SK-N-SH treated with all-trans-retinoic acid at 6 μM for 48 hours (cell line): ENCODE results near the gene BIN2.

Experiments used
- ATAC-seq: fragments of 200-7000 bp; cut with Tn5 transposase; 3 replicates; pipeline ENCODE4 v1.9.1; 2020; ENCODE audit warnings: mild to moderate bottlenecking, moderate library complexity
- ARNTL ChIP-seq: fragments of 450-650 bp; formaldehyde crosslinking; IDR thresholded peaks from 2 replicates; pipeline ENCODE4 v1.5.0; 2020; ENCODE audit warnings: low read depth, mild to moderate bottlenecking, moderate library complexity, borderline replicate concordance
- CREB5 ChIP-seq: fragments of 250-450 bp; sonication (Bioruptor Pico); IDR thresholded peaks from 2 replicates; pipeline ENCODE4 v1.5.1; 2020; ENCODE audit warnings: low read depth, mild to moderate bottlenecking, moderate library complexity
- CSDC2 ChIP-seq: fragments of 250-450 bp; sonication (Bioruptor Pico); IDR thresholded peaks from 2 replicates; pipeline ENCODE4 v1.5.0; 2020; ENCODE audit warnings: mild to moderate bottlenecking, moderate library complexity
- CSRNP3 ChIP-seq: fragments of 250-450 bp; sonication (Bioruptor Pico); IDR thresholded peaks from 2 replicates; pipeline ENCODE4 v1.5.1; 2021; ENCODE audit warnings: mild to moderate bottlenecking, moderate library complexity
- ESRRG ChIP-seq: fragments of 250-450 bp; sonication (Bioruptor Pico); IDR thresholded peaks from 2 replicates; pipeline ENCODE4 v1.6.1; 2021; ENCODE audit warnings: mild to moderate bottlenecking
- GLIS3 ChIP-seq: fragments of 250-450 bp; sonication (Bioruptor Pico); IDR thresholded peaks from 2 replicates; pipeline ENCODE4 v1.5.0; 2020; ENCODE audit warnings: mild to moderate bottlenecking, moderate library complexity
- ISL1 ChIP-seq: fragments of 250-450 bp; sonication (Bioruptor Pico); IDR thresholded peaks from 2 replicates; pipeline ENCODE4 v2.1.2; 2022; ENCODE audit warnings: mild to moderate bottlenecking, moderate library complexity
- PATZ1 ChIP-seq: fragments of 250-450 bp; sonication (Bioruptor Pico); IDR thresholded peaks from 2 replicates; pipeline ENCODE4 v1.8.0; 2020; ENCODE audit warnings: mild to moderate bottlenecking, moderate library complexity, borderline replicate concordance
- POU6F1 ChIP-seq: fragments of 250-450 bp; sonication (Bioruptor Pico); IDR thresholded peaks from 2 replicates; pipeline ENCODE4 v1.8.0; 2021; ENCODE audit warnings: low read depth, mild to moderate bottlenecking, moderate library complexity, borderline replicate concordance
- PPARA ChIP-seq: fragments of 250-450 bp; sonication (Bioruptor Pico); IDR thresholded peaks from 2 replicates; pipeline ENCODE4 v1.5.0; 2020; ENCODE audit warnings: mild to moderate bottlenecking, borderline replicate concordance
- RARB ChIP-seq: fragments of 250-450 bp; sonication (Bioruptor Pico); IDR thresholded peaks from 2 replicates; pipeline ENCODE4 v1.8.0; 2021; ENCODE audit warnings: mild to moderate bottlenecking, moderate library complexity
- SNAI2 ChIP-seq: fragments of 250-450 bp; sonication (Bioruptor Pico); IDR thresholded peaks from 2 replicates; pipeline ENCODE4 v1.5.0; 2020; ENCODE audit warnings: mild to moderate bottlenecking, moderate library complexity
- TCF4 ChIP-seq: fragments of 250-450 bp; sonication (Bioruptor Pico); IDR thresholded peaks from 2 replicates; pipeline ENCODE4 v1.8.0; 2021; ENCODE audit warnings: mild to moderate bottlenecking, moderate library complexity, borderline replicate concordance
- TOX ChIP-seq: fragments of 250-450 bp; sonication (Bioruptor Pico); IDR thresholded peaks from 2 replicates; pipeline ENCODE4 v1.8.0; 2021; ENCODE audit warnings: mild to moderate bottlenecking, moderate library complexity, borderline replicate concordance
- ZC3H10 ChIP-seq: fragments of 250-450 bp; sonication (Bioruptor Pico); IDR thresholded peaks from 2 replicates; pipeline ENCODE4 v1.5.1; 2021; ENCODE audit warnings: mild to moderate bottlenecking, moderate library complexity
- ZFP3 ChIP-seq: fragments of 250-450 bp; sonication (Bioruptor Pico); IDR thresholded peaks from 2 replicates; pipeline ENCODE4 v1.5.0; 2020; ENCODE audit warnings: mild to moderate bottlenecking, moderate library complexity
- ZNF565 ChIP-seq: fragments of 450-650 bp; formaldehyde crosslinking; conservative IDR thresholded peaks from 2 replicates; pipeline ENCODE4 v1.5.0; 2020; ENCODE audit warnings: low read depth, mild to moderate bottlenecking, moderate library complexity
- ZNF70 ChIP-seq: fragments of 450-650 bp; formaldehyde crosslinking; IDR thresholded peaks from 2 replicates; pipeline ENCODE4 v1.5.0; 2020; ENCODE audit warnings: mild to moderate bottlenecking, moderate library complexity
- ZNF8 ChIP-seq: fragments of 450-650 bp; formaldehyde crosslinking; IDR thresholded peaks from 2 replicates; pipeline ENCODE4 v1.5.0; 2020; ENCODE audit warnings: mild to moderate bottlenecking, moderate library complexity

BIN2 gene

GRCh38 chr12:51368640-51369517 lies 44.9 kb upstream of the BIN2 start:
- no peak for TF ChIP-seq ESRRG (CRISPR knock-in tag)
- TF ChIP-seq TCF4 (CRISPR knock-in tag) = no peak
- no peak for TF ChIP-seq POU6F1 (CRISPR knock-in tag)
- no peak for TF ChIP-seq PPARA (CRISPR knock-in tag)
- TF ChIP-seq RARB (CRISPR knock-in tag) = no peak
- no peak for TF ChIP-seq ARNTL (CRISPR knock-in tag)
- no peak for TF ChIP-seq GLIS3 (CRISPR knock-in tag)
- no peak for TF ChIP-seq PATZ1 (CRISPR knock-in tag)
- no peak for TF ChIP-seq ZC3H10 (CRISPR knock-in tag)
- TF ChIP-seq ZNF70 (CRISPR knock-in tag) = no peak
- no peak for TF ChIP-seq ISL1 (CRISPR knock-in tag)
- no peak for TF ChIP-seq ZNF8
- TF ChIP-seq CSRNP3 (CRISPR knock-in tag) = no peak
- TF ChIP-seq TOX (CRISPR knock-in tag) = no peak
- no peak for TF ChIP-seq SNAI2 (CRISPR knock-in tag)
- no peak for ATAC-seq

GRCh38 chr12:51365276-51365675 lies 41.3 kb upstream of the BIN2 start:
- no peak for ATAC-seq
- TF ChIP-seq ISL1 (CRISPR knock-in tag) = no peak
- TF ChIP-seq PATZ1 (CRISPR knock-in tag) = no peak
- no peak for TF ChIP-seq ZFP3 (CRISPR knock-in tag)
- TF ChIP-seq CSDC2 = no peak
- TF ChIP-seq ZC3H10 (CRISPR knock-in tag) = no peak
- TF ChIP-seq PPARA (CRISPR knock-in tag) = no peak
- no peak for TF ChIP-seq RARB (CRISPR knock-in tag)
- TF ChIP-seq POU6F1 (CRISPR knock-in tag) = no peak
- TF ChIP-seq GLIS3 (CRISPR knock-in tag) = no peak
- no peak for TF ChIP-seq ZNF70 (CRISPR knock-in tag)
- no peak for TF ChIP-seq ARNTL (CRISPR knock-in tag)
- no peak for TF ChIP-seq SNAI2 (CRISPR knock-in tag)
- TF ChIP-seq CREB5 = no peak
- TF ChIP-seq, all 23 proteins: peak for 0

GRCh38 chr12:51364001-51364400 lies 40.0 kb upstream of the BIN2 start:
- ATAC-seq = no peak
- TF ChIP-seq CSDC2 = no peak
- no peak for TF ChIP-seq POU6F1 (CRISPR knock-in tag)
- no peak for TF ChIP-seq TOX (CRISPR knock-in tag)
- TF ChIP-seq ZNF565 (CRISPR knock-in tag) = no peak
- no peak for TF ChIP-seq ZFP3 (CRISPR knock-in tag)
- TF ChIP-seq ZC3H10 (CRISPR knock-in tag) = no peak
- TF ChIP-seq ARNTL (CRISPR knock-in tag) = no peak
- no peak for TF ChIP-seq GLIS3 (CRISPR knock-in tag)
